ENCODE measurements around the gene MYO5B. TPM values are rescaled to one million over a fixed set of nuclear protein-coding genes. Genes with fewer than 3 reads are reported as not detected.

MYO5B gene
- total and polyA plus RNA-seq, 10 of the 15 experiments (the other 5 are each of a cell fraction or from before 2014, with no cell fraction given): 2.5 to 4.5 (median 3.3) TPM

DNA sequence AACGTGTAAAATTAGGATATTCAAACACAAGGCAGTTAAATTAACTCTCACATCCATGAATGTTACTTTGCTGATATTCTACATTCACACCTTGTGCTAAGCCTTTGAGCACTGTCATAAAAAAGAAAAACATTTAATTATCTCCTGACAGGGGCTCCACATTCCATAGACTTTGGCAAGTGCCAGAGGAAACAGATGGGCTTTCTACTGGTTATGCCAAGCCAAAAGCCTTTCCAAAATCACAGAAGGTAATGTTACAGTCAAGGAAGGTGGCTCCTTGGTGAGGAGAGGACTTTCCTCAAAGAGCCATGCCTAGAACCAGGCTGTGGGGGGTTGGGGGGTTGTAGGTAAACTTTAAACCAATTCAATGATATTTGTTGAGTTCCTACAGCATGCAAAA lies 12.4 kb downstream of the MYO5B start:
- RAD21 ChIA-PET (ENCODE audit: unreplicated experiment): interaction anchor here (1.5 kb wide), 1 partner anchor 94 kb away, joined by 3 read pairs; no protein-coding TSS in a partner anchor
- H3K79me2 ChIP-seq (ENCODE audit: control insufficient read depth, insufficient read depth, low read length): no peaks in the 10 kb centered on the region
- in situ Hi-C loops (cut with MboI): no loop called here
- no TSS peak for BruUV-seq (replicated peaks)
- no peak overlapping the region for H3K4me2 ChIP-seq (ENCODE audit: control insufficient read depth, insufficient read depth)
- intact Hi-C loops (cut with micrococcal nuclease; ENCODE audit: unreplicated experiment): loop anchor here (10.0 kb wide), 1 partner anchor 48 kb away; no protein-coding TSS in a partner anchor
- H3K36me3 ChIP-seq (ENCODE audit: control insufficient read depth in 2 of 2, insufficient read depth in 2 of 2, low read length in 1 of 2): no peaks in the 10 kb centered on the region
- FAIRE-seq (no peak), ATAC-seq (no peak), DNase-seq (ENCODE audit: low read depth, low spot score) (no peak)
- SMC1A ChIA-PET (ENCODE audit: uncharacterized antibody, unreplicated experiment): interaction anchor here (2.5 to 13.1 kb wide), 2 partner anchors 24 to 43 kb away, joined by 7 to 70 read pairs; no protein-coding TSS in a partner anchor
- H4K20me1 ChIP-seq (ENCODE audit: control insufficient read depth, insufficient read depth): no peaks in the 10 kb centered on the region
- POLR2A ChIA-PET: interaction anchor here (0.7 kb wide), 1 partner anchor 75 kb away, joined by 4 read pairs; no protein-coding TSS in a partner anchor
- CTCF ChIA-PET: no interaction called here
- H3K4me3 ChIP-seq: no peak overlapping the region
- no peak overlapping the region for H3K9ac ChIP-seq (ENCODE audit: control insufficient read depth, insufficient read depth, low read length)
- no peak for TF ChIP-seq HDAC2 (IDR thresholded peaks at IDR 0.05)
- no peak for TF ChIP-seq SIN3A (IDR thresholded peaks at IDR 0.05; ENCODE audit: low read depth, low read length)
- TF ChIP-seq ZSCAN29 (IDR thresholded peaks at IDR 0.05): no peak
- no peak for TF ChIP-seq RAD21 (IDR thresholded peaks at IDR 0.05; ENCODE audit: insufficient read depth, low read depth, low read length)
- TF ChIP-seq KAT2A (conservative IDR thresholded peaks at IDR 0.05; ENCODE audit: control insufficient read depth, low read depth, low read length): no peak
- TF ChIP-seq, protein P1, sequence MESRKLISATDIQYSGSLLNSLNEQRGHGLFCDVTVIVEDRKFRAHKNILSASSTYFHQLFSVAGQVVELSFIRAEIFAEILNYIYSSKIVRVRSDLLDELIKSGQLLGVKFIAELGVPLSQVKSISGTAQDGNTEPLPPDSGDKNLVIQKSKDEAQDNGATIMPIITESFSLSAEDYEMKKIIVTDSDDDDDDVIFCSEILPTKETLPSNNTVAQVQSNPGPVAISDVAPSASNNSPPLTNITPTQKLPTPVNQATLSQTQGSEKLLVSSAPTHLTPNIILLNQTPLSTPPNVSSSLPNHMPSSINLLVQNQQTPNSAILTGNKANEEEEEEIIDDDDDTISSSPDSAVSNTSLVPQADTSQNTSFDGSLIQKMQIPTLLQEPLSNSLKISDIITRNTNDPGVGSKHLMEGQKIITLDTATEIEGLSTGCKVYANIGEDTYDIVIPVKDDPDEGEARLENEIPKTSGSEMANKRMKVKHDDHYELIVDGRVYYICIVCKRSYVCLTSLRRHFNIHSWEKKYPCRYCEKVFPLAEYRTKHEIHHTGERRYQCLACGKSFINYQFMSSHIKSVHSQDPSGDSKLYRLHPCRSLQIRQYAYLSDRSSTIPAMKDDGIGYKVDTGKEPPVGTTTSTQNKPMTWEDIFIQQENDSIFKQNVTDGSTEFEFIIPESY (IDR thresholded peaks at IDR 0.05): no peak
- TF ChIP-seq NR2C1 (IDR thresholded peaks at IDR 0.05): no peak
- TF ChIP-seq TCF3 (IDR thresholded peaks at IDR 0.05; ENCODE audit: borderline replicate concordance, insufficient read depth, low read depth, low read length): no peak
- 0 out of 4 replicates have a peak, but pooled peaks cover 0 to 2% of the 10 kb centered on the region in 2 experiments for H3K27me3 ChIP-seq (replicated peaks in 1 of 2; ENCODE audit: control insufficient read depth in 2 of 2, insufficient read depth in 2 of 2, low read length in 1 of 2)
- 0% methylated on average over 1 of the region's 1 CpG for WGBS (ENCODE audit: insufficient coverage, insufficient replicate concordance, low lambda C conversion rate, missing lambda C conversion rate)
- H2AFZ ChIP-seq (ENCODE audit: control insufficient read depth, low read depth, low read length): no peak overlapping the region
- H3K9me3 ChIP-seq (replicated peaks; ENCODE audit: control insufficient read depth, insufficient read depth, low read length): no peaks in the 10 kb centered on the region; the same call in 2 of the 3 replicates
- H3K4me1 ChIP-seq (ENCODE audit: control insufficient read depth, insufficient read depth, low read length): no peaks in the 10 kb centered on the region
- H3K27ac ChIP-seq (ENCODE audit: control insufficient read depth, insufficient read depth): no peak overlapping the region
